ENCODE measurements around the gene RXRA. TPM values are rescaled to one million over a fixed set of nuclear protein-coding genes. Genes with fewer than 3 reads are reported as not detected.
A peak's percentile ranks its signal among the peaks of the same experiment; 100 is the strongest.

RXRA gene
- total RNA-seq, 4 donors from 2014 or later = 53.5 to 61.5 (median 56.5) TPM

DNA sequence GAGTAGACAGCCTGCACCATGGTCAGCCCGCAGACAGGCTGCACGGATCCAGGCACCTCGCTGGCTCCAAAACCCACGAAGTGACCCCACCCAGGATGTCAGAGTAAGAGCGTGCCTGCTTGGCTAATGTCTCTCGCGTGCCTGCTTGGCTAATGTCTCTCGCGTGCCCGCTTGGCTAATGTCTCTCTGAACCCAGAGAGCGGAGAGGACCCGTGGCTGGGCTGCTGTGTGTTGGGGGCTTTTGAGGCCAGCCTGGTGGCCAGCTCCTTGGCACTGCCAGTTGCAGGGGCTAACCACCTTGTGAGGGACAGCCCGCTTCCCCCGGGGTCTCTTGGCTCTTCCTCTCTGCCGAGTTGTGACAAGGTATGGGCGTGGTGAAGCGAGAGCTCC lies 8.9 kb upstream of the RXRA start:
- WGBS, 2 donors = 73 to 76% methylated on average over 14 to 17 of the region's 17 CpGs

DNA sequence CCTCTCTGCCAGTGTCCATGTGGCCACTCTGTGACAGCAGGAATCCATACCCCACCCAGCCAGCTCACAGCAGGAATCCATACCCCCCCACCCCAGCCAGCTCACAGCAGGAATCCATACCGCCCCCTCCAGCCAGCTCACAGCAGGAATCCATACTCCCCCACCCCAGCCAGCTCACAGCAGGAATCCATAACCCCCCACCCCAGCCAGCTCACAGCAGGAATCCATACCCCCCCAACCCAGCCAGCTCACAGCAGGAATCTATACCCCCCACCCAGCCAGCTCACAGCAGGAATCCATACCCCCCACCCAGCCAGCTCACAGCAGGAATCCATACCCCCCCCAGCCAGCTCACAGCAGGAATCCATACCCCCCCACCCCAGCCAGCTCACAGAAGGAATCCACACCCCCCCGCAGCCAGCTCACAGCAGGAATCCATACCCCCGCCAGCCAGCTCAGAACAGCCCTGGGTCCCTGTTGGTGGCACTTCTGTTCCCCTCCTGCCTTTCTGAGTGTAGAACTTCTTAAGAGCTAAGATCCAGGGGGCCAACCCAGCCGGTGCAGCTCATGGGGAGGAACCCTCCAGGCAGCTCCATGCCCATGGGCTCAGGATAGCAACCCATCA lies 8.4 kb upstream of the RXRA start:
- Histone ChIP-seq H3K27ac (peak overlapping the region in 2 of 4 donors; percentile 64 to 99), H3K9me3 (peaks cover 0 to 5% (median 0%) of the 10 kb centered on the region in 4 donors), H3K4me3 (no peak overlapping the region), H3K36me3 (no peaks in the 10 kb centered on the region), H3K27me3 (no peaks in the 10 kb centered on the region), H3K4me1 (peaks cover 0 to 47% (median 22%) of the 10 kb centered on the region in 4 donors)
- WGBS, 2 donors = 58 to 80% methylated on average over 3 to 4 of the region's 4 CpGs
- TF ChIP-seq EP300 (IDR thresholded peaks at IDR 0.05) = no peak
- TF ChIP-seq, protein P1, sequence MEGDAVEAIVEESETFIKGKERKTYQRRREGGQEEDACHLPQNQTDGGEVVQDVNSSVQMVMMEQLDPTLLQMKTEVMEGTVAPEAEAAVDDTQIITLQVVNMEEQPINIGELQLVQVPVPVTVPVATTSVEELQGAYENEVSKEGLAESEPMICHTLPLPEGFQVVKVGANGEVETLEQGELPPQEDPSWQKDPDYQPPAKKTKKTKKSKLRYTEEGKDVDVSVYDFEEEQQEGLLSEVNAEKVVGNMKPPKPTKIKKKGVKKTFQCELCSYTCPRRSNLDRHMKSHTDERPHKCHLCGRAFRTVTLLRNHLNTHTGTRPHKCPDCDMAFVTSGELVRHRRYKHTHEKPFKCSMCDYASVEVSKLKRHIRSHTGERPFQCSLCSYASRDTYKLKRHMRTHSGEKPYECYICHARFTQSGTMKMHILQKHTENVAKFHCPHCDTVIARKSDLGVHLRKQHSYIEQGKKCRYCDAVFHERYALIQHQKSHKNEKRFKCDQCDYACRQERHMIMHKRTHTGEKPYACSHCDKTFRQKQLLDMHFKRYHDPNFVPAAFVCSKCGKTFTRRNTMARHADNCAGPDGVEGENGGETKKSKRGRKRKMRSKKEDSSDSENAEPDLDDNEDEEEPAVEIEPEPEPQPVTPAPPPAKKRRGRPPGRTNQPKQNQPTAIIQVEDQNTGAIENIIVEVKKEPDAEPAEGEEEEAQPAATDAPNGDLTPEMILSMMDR (IDR thresholded peaks at IDR 0.05) = no peak
- no peak for TF ChIP-seq POLR2A (IDR thresholded peaks at IDR 0.05)
- DNase-seq (ENCODE audit: low spot score in 2 of 2) = no peak

More for the DNA sequence above, 8.9 kb upstream of the RXRA start:
- no peak for TF ChIP-seq EP300 (IDR thresholded peaks at IDR 0.05)
- TF ChIP-seq, protein P1 (IDR thresholded peaks at IDR 0.05) = no peak
- no peak for TF ChIP-seq POLR2A (IDR thresholded peaks at IDR 0.05)
- Histone ChIP-seq H3K4me3 (no peak overlapping the region), H3K4me1 (peaks cover 0 to 44% (median 21%) of the 10 kb centered on the region in 4 donors), H3K27ac (peak overlapping the region in 2 of 4 donors; percentile 50 to 74), H3K9me3 (peaks cover 0 to 9% (median 0%) of the 10 kb centered on the region in 4 donors), H3K27me3 (no peaks in the 10 kb centered on the region), H3K36me3 (no peaks in the 10 kb centered on the region)
- DNase-seq (ENCODE audit: low spot score in 2 of 2) = no peak

DNA sequence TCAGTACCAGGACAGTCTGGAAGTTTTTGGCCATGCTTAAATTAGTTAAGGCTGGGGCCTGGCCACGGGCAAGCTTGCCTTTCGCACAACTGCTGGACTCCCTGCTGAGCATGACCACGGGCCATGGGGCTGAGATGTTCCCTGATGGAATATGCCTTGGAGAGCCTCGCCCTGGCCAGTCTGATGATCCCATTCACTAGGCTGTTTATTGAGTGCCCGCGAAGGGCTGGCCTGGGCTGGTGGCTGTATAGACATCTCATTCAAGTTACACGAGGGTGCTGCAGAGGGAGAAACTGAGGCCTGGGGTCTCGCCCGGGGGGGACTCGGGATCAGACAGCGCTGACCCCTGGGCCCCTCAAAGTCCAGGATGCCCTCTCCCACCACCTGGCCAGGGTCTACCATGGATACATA lies 7.8 kb upstream of the RXRA start:
- Histone ChIP-seq H3K9me3 (no peaks in the 10 kb centered on the region), H3K4me1 (peaks cover 0 to 53% (median 24%) of the 10 kb centered on the region in 4 donors), H3K27me3 (no peaks in the 10 kb centered on the region), H3K36me3 (no peaks in the 10 kb centered on the region), H3K4me3 (no peak overlapping the region), H3K27ac (peak overlapping the region in 2 of 4 donors; percentile 64 to 99)
- TF ChIP-seq POLR2A (IDR thresholded peaks at IDR 0.05) (no peak), EP300 (IDR thresholded peaks at IDR 0.05) (no peak)
- TF ChIP-seq, protein P1 (IDR thresholded peaks at IDR 0.05) = no peak
- whole genome bisulfite sequencing, 2 donors = 86 to 97% methylated on average over 8 to 11 of the region's 11 CpGs
- no peak for DNase-seq (ENCODE audit: low spot score in 2 of 2)

DNA sequence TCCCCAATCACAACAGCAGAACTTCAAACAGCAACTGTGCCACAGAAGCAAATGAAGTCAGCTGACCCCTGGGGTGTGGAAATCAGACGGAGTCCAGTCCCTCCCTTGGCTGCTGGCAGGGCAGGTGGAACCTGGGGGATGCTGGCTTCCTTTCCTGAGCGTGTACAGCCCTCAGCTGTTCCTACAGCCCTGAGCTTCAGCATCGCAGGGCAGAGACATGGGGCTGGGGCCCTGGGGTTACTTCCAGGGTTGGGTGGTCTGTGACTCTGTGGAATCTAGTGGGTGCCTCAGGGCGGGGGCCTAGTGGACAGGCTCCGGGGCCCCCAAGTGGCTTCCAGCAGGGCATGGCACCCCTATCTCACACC lies 7.3 kb upstream of the RXRA start:
- Histone ChIP-seq H3K36me3 (no peaks in the 10 kb centered on the region), H3K27me3 (no peaks in the 10 kb centered on the region), H3K9me3 (no peaks in the 10 kb centered on the region), H3K27ac (peak overlapping the region in 2 of 4 donors; percentile 64 to 99), H3K4me3 (no peak overlapping the region), H3K4me1 (peaks cover 0 to 58% (median 29%) of the 10 kb centered on the region in 4 donors)
- no peak for DNase-seq (ENCODE audit: low spot score in 2 of 2)
- TF ChIP-seq EP300 (IDR thresholded peaks at IDR 0.05) = no peak
- TF ChIP-seq POLR2A (IDR thresholded peaks at IDR 0.05) = no peak
- TF ChIP-seq, protein P1 (IDR thresholded peaks at IDR 0.05) = no peak
- WGBS, 2 donors = 86 to 97% methylated on average over 4 to 5 of the region's 5 CpGs

DNA sequence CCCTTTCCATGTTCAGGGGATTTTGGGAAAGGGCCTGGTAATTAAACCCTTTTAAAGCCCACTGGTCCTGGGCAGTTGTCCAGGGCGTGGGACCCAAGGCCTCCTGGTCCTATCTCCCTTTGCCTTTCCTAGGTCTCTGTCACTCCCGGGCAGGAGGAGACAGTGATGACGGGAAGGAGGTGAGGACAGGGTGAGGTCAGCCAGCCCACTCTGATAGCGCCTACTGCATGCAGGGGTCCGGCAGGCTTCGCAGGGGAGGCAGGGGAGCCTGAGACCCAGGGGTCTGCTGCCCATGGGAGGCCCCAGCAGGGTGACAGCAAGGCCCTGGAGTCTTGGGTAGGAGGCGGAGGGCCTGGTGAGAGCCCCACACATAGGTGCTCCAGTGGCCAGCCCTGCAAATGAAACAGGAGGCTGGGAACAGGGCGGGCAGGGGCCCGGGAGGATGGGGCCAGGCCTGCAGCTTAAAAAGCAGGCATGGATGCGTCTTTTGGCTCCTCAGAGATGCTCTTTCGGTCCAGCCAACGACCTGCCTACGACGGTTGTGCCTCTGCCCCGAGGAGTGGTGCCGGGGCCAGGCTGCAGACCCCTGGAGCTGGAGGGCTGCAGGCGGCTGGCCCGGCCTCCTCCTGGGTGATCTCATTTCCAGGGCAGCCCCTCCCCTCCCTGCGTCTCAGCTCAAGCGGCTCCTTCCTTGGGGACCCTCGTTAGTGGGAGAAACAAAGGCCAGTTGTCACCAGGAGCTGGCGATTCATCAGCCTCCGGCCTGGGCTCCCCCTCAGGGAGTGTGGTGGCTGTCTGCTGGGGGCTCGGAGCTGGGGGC lies 6.7 kb upstream of the RXRA start:
- DNase-seq (ENCODE audit: low spot score in 2 of 2) = no peak
- Histone ChIP-seq H3K4me3 (no peak overlapping the region), H3K27ac (peak overlapping the region in 2 of 4 donors; percentile 64 to 99), H3K4me1 (peaks cover 0 to 63% (median 35%) of the 10 kb centered on the region in 4 donors), H3K9me3 (no peaks in the 10 kb centered on the region), H3K27me3 (no peaks in the 10 kb centered on the region), H3K36me3 (no peaks in the 10 kb centered on the region)
- WGBS, 2 donors = 66 to 81% methylated on average over 21 of the region's 24 CpGs
- TF ChIP-seq, protein P1 (IDR thresholded peaks at IDR 0.05) = no peak
- TF ChIP-seq EP300 (IDR thresholded peaks at IDR 0.05) (no peak), POLR2A (IDR thresholded peaks at IDR 0.05) (no peak)

Measured in tibial nerve (tissue), 4 donors.